Stimulated activated CD8-positive, alpha-beta memory T cell treated with anti-CD3 and anti-CD28 coated beads, Interleukin-15, amount 100 ng/mL, for 1 hour (primary cell): Measurements from ENCODE around the gene KCNG2.
"Not testable (repeated sequence)": the region's sequence is repeated elsewhere in the genome, so short reads cannot be mapped to it uniquely, and the experiment has no call there.

ENCODE experiments used
- DNase-seq: peaks from one replicate; pipeline ENCODE4 v3.0.0-alpha.2; 2020; ENCODE audit warnings: low read depth

The KCNG2 gene

GRCh38 chr18:79853303-79853992 lies 55.7 kb downstream of the KCNG2 start:
- no peak for DNase-seq

- DNase-seq, result no peak
These were observed 56.2 kb downstream of the KCNG2 start for GRCh38 chr18:79853993-79854364.

DNA sequence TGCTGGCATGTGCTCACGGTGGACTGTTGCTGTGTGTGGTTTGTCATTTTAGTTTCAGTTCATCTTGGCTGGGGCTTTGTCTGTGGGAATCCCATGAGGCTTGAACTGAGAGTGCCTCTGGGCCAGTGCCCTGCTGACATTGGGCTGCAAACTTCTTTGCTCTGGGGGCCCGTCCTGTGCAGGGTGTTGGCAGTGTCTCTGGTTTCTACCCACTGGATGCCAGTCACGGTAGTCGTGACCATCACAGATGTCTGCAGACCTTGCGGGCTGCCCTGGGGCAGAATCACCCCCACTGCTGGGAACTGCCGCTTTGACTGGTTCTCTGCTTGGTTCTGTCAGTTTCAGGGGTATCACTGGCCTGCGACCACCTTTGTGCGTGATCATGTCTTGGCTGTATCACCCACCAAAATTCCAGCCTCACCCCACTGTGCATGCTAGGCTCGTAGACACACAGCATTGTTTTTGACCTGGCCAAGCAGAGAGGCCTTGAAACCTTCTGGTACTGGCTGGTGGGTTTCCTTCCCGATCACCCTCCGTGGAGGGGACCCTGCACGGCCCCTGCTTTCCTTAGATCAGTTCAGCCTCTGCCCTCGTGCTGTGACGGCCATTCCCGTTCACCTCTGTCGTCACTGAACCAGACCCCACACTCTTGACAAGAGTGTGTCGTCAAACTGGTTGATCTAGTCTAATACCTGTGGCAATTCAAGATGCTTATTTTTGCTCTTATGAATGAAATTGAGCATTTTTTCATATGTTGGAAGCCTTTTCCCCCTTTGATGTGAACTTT lies 57.6 kb downstream of the KCNG2 start:
- DNase-seq, result no peak

GRCh38 chr18:79856119-79857007 lies 58.6 kb downstream of the KCNG2 start:
- DNase-seq, result no peak

DNA sequence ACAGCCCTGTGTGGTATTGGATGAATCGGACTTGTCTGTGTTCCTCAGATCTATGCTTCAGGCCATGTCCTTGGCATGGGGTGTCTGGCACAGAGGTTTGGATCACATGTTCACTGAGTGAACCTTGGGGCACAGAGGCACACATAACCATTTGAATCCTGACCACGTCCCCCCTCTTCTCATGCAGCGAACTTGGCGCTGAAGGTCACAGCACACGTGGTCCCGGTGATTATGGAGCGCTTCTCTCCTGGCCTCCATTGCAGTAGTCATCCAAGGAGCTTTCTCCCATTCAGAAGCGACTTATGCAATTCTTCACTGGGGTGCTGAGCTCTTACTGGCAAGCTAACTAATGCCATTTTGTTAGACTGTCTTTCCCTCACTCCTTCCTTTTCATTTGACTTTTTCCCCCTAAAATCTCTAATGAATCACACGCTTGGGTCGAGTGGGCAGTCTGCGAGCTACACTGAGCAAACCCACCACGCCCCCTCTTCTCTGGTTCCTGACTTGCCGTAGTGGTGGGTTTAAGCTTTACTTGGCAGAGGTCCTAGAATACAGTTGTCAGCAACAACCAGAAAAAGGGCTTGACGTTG lies 59.4 kb downstream of the KCNG2 start:
- DNase-seq, result no peak

- DNase-seq, result no peak
These were observed 61.6 kb downstream of the KCNG2 start for GRCh38 chr18:79859314-79859713.

DNA sequence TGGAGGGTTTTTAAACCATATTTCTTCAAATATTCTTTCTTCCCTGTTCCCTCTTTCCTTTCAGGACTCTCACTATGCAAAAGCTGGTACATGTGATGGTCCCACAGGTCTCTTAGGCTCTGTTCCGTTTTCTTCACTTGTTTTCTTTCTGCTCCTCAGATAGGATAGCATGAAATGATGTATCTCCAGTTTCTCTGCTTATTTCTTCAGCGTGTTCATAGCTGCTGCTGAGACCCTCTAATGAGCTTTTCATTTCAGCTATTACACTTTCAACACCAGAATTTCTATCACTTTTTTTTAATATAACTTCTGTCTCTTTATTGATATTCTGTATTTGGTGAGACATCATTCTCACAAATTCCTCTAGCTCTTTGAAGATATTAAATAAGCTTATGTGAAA lies 63.9 kb downstream of the KCNG2 start:
- no peak for DNase-seq

GRCh38 chr18:79862562-79862961 lies 64.8 kb downstream of the KCNG2 start:
- no peak for DNase-seq

- DNase-seq, result no peak
These were observed 65.6 kb downstream of the KCNG2 start for GRCh38 chr18:79863161-79864005.

- DNase-seq, result no peak
These were observed 66.4 kb downstream of the KCNG2 start for GRCh38 chr18:79864006-79864725.

- not testable (repeated sequence) for DNase-seq
These were observed 67.2 kb downstream of the KCNG2 start for GRCh38 chr18:79864955-79865354.

DNA sequence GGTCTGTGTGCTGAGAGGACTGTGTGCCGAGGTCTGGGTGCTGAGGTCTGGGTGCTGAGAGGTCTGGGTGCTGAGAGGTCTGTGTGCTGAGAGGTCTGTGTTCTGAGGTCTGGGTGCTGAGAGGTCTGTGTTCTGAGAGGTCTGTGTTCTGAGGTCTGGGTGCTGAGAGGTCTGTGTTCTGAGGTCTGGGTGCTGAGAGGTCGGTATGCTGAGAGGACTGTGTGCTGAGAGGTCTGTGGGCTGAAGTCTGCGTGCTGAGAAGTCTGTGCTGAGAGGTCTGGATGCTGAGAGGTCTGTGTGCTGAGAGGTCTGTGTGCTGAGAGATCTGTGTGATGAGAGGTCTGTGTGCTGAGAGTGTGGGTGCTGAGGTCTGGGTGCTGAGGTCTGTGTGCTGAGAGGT lies 68.2 kb downstream of the KCNG2 start:
- not testable (repeated sequence) for DNase-seq

DNA sequence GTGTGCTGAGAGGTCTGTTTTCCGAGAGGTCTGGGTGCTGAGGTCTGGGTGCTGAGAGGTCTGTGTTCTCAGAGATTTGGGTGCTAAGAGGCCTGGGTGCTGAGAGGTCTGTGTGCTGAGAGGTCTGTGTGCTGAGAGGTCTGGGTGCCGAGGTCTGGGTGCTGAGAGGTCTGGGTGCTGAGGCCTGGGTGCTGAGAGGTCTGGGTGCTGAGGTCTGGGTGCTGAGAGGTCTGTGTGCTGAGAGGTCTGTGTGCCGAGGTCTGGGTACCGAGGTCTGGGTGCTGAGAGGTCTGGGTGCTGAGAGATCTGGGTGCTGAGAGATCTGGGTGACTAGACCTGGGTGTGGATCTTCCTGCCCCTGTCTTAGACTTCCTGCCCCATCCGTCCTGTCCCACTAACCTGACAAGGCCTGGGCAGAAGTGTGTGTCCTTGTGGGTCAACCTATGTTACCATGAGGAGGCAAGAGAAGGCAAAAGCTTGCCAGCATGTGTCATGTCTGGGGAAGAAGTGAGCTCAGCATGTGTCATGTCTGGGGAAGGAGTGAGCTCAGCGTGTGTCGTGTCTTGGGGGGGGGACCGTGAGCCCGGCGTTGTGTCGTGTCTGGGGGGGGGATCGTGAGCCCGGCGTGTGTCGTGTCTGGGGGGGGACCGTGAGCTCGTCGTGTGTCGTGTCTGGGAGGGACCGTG lies 69.3 kb downstream of the KCNG2 start:
- no peak for DNase-seq

- DNase-seq, result no peak
These were observed 69.9 kb downstream of the KCNG2 start for GRCh38 chr18:79867666-79868065.

DNA sequence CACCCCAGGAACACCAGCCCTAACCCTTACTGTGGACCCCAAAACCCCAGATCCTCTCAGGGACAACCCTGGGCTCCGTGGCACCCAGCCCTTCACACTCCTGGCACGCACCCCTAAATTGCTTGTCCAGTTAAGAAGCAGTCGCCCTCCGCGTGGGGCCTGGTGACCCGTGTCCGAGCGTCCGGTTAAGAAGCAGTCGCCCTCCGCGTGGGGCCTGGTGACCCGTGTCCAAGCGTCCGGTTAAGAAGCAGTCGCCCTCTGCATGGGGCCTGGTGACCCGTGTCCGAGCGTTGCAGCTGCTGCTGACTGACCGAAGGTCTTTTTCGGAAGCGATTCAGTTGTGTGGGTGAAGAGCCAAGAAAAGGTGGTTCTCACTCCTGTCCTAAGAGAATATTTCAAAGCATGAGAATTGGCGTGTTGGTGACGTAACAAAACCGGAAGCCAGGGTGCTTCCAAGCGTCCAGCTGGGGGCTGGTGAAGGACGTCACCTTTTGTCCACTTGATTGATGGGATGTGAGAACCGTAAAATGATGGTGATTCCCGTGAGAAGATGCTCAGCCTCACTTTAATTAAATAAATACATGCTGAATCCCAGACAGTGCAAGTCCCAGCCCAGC lies 70.5 kb downstream of the KCNG2 start:
- DNase-seq, result no peak

DNA sequence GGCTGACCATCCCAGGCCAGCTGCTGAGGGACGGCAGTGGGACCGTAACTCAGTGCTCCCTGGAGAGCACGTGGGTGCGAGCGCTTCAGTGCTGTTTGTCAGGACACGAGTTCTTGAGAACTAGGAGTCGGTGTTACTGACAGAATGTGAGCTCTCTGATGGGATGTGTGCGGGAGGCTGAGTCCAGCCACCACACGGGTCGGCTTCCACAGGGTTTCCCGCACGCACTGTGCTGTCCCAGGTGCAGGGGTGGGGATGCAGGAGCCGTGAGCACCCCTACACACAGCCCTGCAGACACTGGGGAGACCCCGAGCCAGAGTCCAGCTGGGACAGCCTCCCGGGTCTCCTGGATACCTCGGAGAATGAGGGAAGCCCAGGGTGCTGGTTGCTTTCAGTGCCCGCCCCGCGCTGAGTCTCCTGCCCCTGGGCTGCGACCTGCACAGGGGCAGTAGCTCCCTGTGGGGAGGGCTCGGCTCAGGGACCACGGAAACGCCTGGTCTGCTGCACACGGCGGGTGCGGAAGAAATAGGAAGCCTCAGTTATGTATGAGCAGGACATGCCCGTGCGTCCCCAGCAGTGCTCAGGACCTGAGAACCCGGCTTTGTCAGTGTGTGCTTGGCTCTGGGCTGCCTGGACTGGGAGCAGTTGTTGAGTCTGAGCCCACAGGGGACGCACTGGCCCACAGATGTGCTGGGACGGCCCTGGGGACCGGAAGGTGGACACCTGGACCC lies 71.2 kb downstream of the KCNG2 start:
- no peak for DNase-seq

DNA sequence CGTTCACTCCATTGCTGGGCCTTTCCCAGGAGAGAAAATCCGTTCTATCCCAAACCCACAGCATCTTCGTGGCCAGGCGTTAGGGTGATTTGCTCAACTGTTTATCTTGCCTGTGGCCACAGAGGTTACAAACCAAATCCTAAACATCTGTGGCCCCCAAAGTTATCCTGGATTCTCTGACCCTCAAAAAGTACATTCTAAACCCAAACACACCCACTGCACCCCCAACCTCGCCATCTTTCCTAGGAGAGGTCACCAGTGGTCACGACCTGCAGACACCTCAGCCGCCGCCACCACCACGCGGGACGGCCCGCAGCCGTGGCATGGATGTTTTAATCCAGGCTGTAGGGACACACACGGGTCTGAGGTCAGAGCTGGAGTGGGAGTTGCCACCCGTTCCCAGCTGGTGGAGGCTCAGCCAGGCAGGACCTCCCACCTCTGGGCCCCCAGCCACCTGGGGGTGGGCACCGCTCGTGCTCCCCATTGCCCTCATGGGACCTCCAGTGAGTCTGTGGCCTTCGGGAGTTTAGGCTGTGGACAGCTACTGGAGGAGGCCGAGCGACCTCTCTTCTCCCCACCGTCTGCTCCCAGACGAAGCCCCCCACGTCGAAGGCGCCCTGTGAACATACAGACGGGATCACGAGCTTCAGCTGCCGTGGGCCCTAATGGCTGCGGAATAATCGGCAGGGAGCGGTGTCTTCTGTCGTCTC lies 72.0 kb downstream of the KCNG2 start:
- no peak for DNase-seq

- no peak for DNase-seq
These were observed 72.7 kb downstream of the KCNG2 start for GRCh38 chr18:79870301-79871025.
